ENCODE measurements around the gene ATL1. TPM values are rescaled to one million over a fixed set of nuclear protein-coding genes. Genes with fewer than 3 reads are reported as not detected.

ATL1 gene
- total RNA-seq, 1 experiment from 2014 or later: 1.5 TPM

DNA sequence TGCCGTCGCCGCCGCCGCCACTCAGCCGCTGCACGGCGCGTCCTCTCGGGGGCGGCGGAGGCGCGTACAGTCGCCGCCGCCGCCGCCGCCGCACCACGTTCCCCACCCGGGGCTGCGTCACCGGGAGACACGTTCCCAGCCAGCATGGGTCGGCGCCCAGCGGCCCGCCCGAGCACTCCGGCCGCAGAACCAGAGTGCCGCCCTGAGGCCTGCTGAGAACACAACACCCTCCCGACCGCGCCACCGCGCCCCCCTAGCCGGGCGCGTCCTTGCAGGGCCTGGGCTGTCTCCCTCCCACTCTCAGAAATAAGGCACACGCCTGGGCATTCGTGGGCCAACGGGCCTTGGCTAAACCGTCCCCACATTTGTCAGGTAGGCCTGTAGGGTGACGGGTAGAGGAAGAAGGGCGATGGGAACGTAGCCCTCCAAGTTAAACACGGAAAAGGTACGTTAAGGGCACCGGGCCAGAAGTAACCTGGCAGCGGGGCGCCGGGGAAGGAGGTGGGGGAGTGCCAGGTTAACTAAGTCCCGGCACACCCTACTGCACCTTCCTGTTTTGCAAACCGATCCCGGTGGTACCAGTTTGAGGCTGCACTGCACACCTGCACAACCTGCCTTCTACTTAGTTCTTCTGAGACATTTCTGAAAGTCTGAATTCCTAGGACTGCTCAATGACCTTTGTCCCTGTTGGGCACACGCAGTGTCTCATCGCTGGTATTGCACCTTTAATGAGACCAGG lies 27.3 kb upstream of the ATL1 start, which contains the start of gene MAP4K5:
MAP4K5 (minus strand) TSS at position 68 of the 739 bp plus-strand sequence. CDS start 520 bp downstream, outside the sequence.
- in situ Hi-C loops (cut with HindIII; ENCODE audit: low pct_unique_long_range_greater_than_20kb, low sequenced_read_pairs) (no loop called here), intact Hi-C loops (cut with micrococcal nuclease; ENCODE audit: unreplicated experiment) (loop anchor here (2.0 to 5.0 kb wide), 2 partner anchors 135 to 212 kb away; partner anchors contain the start of gene CDKL1)
- Histone ChIP-seq H3K36me3 (ENCODE audit: control insufficient read depth, insufficient read depth, low read length) (no peaks in the 10 kb centered on the region), H3K27me3 (ENCODE audit: control insufficient read depth, insufficient read depth, low read length) (no peaks in the 10 kb centered on the region), H3K4me3 (ENCODE audit: low read depth in 2 of 2, low read length in 2 of 2) (peak within 1 kb of the TSS; percentile 68 to 75), H3K27ac (ENCODE audit: low read length) (peak within 1 kb of the TSS; percentile 79), H3K4me1 (ENCODE audit: control insufficient read depth, insufficient read depth, low read length) (peaks cover 8% of the 10 kb centered on the region; the same call in 1 of the 2 replicates), H3K9me3 (ENCODE audit: control insufficient read depth, insufficient read depth, low read depth, low read length) (no peaks in the 10 kb centered on the region)
- peak; percentile 99 for ATAC-seq
- ChIA-PET POLR2A (interaction anchor here (0.6 kb wide), 1 partner anchor 1117 kb away, joined by 5 read pairs; no protein-coding TSS in a partner anchor), CTCF (interaction anchor here (0.7 kb wide), 2 partner anchors 57 to 212 kb away, joined by 3 read pairs; no protein-coding TSS in a partner anchor)
- no peak for DNase-seq (ENCODE audit: low read depth, low spot score)
- BruUV-seq (replicated peaks): no TSS peak
- TF ChIP-seq SIN3A (IDR thresholded peaks at IDR 0.05; ENCODE audit: borderline replicate concordance, insufficient read depth, low read depth, low read length) (0 out of 2 replicates have a peak, but pooled peaks have one; percentile 65), POLR2AphosphoS5 (IDR thresholded peaks at IDR 0.05; ENCODE audit: low read depth, low read length) (peak; percentile 38; the same call in 1 of the 2 replicates), TCF7L2 (IDR thresholded peaks at IDR 0.05; ENCODE audit: low read depth, low read length) (no peak)
- TF ChIP-seq, protein P1, sequence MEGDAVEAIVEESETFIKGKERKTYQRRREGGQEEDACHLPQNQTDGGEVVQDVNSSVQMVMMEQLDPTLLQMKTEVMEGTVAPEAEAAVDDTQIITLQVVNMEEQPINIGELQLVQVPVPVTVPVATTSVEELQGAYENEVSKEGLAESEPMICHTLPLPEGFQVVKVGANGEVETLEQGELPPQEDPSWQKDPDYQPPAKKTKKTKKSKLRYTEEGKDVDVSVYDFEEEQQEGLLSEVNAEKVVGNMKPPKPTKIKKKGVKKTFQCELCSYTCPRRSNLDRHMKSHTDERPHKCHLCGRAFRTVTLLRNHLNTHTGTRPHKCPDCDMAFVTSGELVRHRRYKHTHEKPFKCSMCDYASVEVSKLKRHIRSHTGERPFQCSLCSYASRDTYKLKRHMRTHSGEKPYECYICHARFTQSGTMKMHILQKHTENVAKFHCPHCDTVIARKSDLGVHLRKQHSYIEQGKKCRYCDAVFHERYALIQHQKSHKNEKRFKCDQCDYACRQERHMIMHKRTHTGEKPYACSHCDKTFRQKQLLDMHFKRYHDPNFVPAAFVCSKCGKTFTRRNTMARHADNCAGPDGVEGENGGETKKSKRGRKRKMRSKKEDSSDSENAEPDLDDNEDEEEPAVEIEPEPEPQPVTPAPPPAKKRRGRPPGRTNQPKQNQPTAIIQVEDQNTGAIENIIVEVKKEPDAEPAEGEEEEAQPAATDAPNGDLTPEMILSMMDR (IDR thresholded peaks at IDR 0.05): peak; percentile 95
- TF ChIP-seq, protein P2, sequence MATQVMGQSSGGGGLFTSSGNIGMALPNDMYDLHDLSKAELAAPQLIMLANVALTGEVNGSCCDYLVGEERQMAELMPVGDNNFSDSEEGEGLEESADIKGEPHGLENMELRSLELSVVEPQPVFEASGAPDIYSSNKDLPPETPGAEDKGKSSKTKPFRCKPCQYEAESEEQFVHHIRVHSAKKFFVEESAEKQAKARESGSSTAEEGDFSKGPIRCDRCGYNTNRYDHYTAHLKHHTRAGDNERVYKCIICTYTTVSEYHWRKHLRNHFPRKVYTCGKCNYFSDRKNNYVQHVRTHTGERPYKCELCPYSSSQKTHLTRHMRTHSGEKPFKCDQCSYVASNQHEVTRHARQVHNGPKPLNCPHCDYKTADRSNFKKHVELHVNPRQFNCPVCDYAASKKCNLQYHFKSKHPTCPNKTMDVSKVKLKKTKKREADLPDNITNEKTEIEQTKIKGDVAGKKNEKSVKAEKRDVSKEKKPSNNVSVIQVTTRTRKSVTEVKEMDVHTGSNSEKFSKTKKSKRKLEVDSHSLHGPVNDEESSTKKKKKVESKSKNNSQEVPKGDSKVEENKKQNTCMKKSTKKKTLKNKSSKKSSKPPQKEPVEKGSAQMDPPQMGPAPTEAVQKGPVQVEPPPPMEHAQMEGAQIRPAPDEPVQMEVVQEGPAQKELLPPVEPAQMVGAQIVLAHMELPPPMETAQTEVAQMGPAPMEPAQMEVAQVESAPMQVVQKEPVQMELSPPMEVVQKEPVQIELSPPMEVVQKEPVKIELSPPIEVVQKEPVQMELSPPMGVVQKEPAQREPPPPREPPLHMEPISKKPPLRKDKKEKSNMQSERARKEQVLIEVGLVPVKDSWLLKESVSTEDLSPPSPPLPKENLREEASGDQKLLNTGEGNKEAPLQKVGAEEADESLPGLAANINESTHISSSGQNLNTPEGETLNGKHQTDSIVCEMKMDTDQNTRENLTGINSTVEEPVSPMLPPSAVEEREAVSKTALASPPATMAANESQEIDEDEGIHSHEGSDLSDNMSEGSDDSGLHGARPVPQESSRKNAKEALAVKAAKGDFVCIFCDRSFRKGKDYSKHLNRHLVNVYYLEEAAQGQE (IDR thresholded peaks at IDR 0.05; ENCODE audit: insufficient read depth in 1 of 2, low read depth in 2 of 2, low read length in 1 of 2): peak in 1 of 2 experiments; percentile 40; a peak in 1 of 4 replicates

DNA sequence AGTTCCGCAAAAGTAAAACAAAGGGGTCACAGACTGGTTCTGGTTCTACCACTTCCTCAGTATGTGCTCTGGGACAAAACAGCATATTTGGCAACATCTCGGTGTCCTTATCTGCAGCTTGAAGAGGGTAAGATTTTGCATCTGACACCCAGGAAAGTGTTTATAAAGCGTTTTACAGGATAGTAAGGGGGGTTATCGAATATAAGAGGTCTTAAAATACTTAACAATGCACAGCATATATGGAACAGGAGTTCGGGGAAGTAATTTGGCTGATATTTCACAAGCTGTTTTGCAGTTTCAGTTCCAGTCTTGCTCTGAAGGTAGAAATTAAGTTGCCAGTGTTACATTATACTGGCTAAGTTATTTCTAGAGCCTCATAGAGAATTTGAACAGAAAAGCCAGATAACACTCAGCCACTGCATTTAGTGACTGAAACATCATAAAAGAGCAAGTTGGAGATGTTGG lies 26.7 kb upstream of the ATL1 start:
- H3K4me1 ChIP-seq (ENCODE audit: control insufficient read depth, insufficient read depth, low read length): peaks cover 8% of the 10 kb centered on the region; the same call in 1 of the 2 replicates
- H3K27ac ChIP-seq (ENCODE audit: low read length): peak overlapping the region; percentile 42; the same call in 1 of the 2 replicates
- intact Hi-C loops (cut with micrococcal nuclease; ENCODE audit: unreplicated experiment) (loop anchor here (2.0 to 5.0 kb wide), 2 partner anchors 136 to 212 kb away; partner anchors contain the start of gene CDKL1), in situ Hi-C loops (cut with HindIII; ENCODE audit: low pct_unique_long_range_greater_than_20kb, low sequenced_read_pairs) (no loop called here)
- ATAC-seq: no peak
- peak overlapping the region; percentile 68 to 75 for H3K4me3 ChIP-seq (ENCODE audit: low read depth in 2 of 2, low read length in 2 of 2)
- H3K27me3 ChIP-seq (ENCODE audit: control insufficient read depth, insufficient read depth, low read length): no peaks in the 10 kb centered on the region
- no peaks in the 10 kb centered on the region for H3K9me3 ChIP-seq (ENCODE audit: control insufficient read depth, insufficient read depth, low read depth, low read length)
- POLR2A ChIA-PET: no interaction called here
- DNase-seq (ENCODE audit: low read depth, low spot score): no peak
- H3K36me3 ChIP-seq (ENCODE audit: control insufficient read depth, insufficient read depth, low read length): no peaks in the 10 kb centered on the region
- TF ChIP-seq, protein P2 (IDR thresholded peaks at IDR 0.05; ENCODE audit: insufficient read depth in 1 of 2, low read depth in 2 of 2, low read length in 1 of 2): no peak
- TF ChIP-seq, protein P1 (IDR thresholded peaks at IDR 0.05): no peak
- TF ChIP-seq POLR2AphosphoS5 (IDR thresholded peaks at IDR 0.05; ENCODE audit: low read depth, low read length): no peak
- no peak for TF ChIP-seq TCF7L2 (IDR thresholded peaks at IDR 0.05; ENCODE audit: low read depth, low read length)
- TF ChIP-seq SIN3A (IDR thresholded peaks at IDR 0.05; ENCODE audit: borderline replicate concordance, insufficient read depth, low read depth, low read length): no peak
- BruUV-seq (replicated peaks): no TSS peak
- CTCF ChIA-PET: interaction anchor here (0.7 kb wide), 1 partner anchor 212 kb away, joined by 3 read pairs; no protein-coding TSS in a partner anchor

All from Panc1 (cell line).